ENCODE measurements around the gene SPATS1. TPM values are rescaled to one million over a fixed set of nuclear protein-coding genes. Genes with fewer than 3 reads are reported as not detected.

The SPATS1 gene
- total RNA-seq, 4 donors from 2014 or later, result not detected

DNA sequence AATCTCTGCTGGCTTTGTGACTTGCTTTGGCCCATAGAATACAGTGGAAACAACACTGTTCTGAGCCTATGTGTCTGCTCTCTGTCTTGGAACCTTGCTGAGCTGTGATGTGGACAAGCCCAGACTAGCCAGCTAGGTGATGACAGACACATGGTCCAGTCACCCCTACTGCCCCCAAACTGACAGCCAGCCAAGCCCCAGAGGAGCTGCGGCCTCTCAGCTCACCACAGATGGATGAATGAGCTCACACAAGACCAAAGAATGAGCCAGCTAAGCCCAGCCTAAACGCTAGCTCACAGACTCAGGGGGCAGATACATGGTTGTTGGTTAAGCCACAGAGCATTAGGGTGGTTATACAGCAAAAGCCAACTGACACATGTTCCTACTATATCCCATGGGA lies 33.4 kb upstream of the SPATS1 start:
- Histone ChIP-seq H3K9me3 (no peaks in the 10 kb centered on the region), H3K27me3 (no peaks in the 10 kb centered on the region), H3K27ac (no peak overlapping the region), H3K4me3 (no peak overlapping the region), H3K36me3 (peaks cover 2 to 62% of the 10 kb centered on the region in 2 donors), H3K4me1 (peaks cover 5 to 14% of the 10 kb centered on the region in 2 donors)
- no peak for DNase-seq
- in situ Hi-C loops (cut with MboI; ENCODE audit: low sequenced_read_pairs in 4 of 4) (no loop called here), intact Hi-C loops (cut with DNase I; ENCODE audit: low total_unique reads) (no loop called here)
- TF ChIP-seq, protein P1, sequence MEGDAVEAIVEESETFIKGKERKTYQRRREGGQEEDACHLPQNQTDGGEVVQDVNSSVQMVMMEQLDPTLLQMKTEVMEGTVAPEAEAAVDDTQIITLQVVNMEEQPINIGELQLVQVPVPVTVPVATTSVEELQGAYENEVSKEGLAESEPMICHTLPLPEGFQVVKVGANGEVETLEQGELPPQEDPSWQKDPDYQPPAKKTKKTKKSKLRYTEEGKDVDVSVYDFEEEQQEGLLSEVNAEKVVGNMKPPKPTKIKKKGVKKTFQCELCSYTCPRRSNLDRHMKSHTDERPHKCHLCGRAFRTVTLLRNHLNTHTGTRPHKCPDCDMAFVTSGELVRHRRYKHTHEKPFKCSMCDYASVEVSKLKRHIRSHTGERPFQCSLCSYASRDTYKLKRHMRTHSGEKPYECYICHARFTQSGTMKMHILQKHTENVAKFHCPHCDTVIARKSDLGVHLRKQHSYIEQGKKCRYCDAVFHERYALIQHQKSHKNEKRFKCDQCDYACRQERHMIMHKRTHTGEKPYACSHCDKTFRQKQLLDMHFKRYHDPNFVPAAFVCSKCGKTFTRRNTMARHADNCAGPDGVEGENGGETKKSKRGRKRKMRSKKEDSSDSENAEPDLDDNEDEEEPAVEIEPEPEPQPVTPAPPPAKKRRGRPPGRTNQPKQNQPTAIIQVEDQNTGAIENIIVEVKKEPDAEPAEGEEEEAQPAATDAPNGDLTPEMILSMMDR (IDR thresholded peaks at IDR 0.05 in 4 of 5, conservative IDR thresholded peaks at IDR 0.05 in 1 of 5), result no peak
- no peak for TF ChIP-seq POLR2A (IDR thresholded peaks at IDR 0.05)
- no peak for ATAC-seq

DNA sequence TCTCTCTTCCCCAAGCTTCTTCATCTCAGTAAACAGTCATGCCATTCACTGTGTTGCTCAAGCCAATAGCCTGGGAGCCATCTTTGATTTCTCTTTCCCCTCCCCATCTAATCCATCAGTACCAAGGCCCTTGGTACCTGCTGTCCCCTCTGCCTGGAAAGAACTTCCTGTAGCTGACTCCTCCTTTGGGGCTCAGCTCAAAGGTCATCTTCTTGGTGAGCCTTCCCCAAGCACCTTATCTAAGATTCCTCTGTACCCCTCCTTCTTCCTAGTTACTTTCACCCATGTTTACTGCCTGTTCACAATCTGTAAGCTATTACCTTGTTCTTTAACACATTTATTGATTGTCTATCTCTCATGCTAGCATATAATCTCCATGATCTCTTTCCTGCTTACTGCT lies 32.8 kb upstream of the SPATS1 start:
- peaks cover 2 to 58% of the 10 kb centered on the region in 2 donors for H3K36me3 ChIP-seq
- DNase-seq (no peak), ATAC-seq (no peak)
- no peak overlapping the region for H3K4me3 ChIP-seq
- H3K27ac ChIP-seq, result no peak overlapping the region
- peaks cover 5 to 14% of the 10 kb centered on the region in 2 donors for H3K4me1 ChIP-seq
- TF ChIP-seq, protein P1 (IDR thresholded peaks at IDR 0.05 in 4 of 5, conservative IDR thresholded peaks at IDR 0.05 in 1 of 5), result no peak
- no peak for TF ChIP-seq POLR2A (IDR thresholded peaks at IDR 0.05)
- H3K27me3 ChIP-seq, result no peaks in the 10 kb centered on the region
- intact Hi-C loops (cut with DNase I; ENCODE audit: low total_unique reads), result no loop called here
- in situ Hi-C loops (cut with MboI; ENCODE audit: low sequenced_read_pairs in 4 of 4), result no loop called here
- H3K9me3 ChIP-seq, result no peaks in the 10 kb centered on the region

DNA sequence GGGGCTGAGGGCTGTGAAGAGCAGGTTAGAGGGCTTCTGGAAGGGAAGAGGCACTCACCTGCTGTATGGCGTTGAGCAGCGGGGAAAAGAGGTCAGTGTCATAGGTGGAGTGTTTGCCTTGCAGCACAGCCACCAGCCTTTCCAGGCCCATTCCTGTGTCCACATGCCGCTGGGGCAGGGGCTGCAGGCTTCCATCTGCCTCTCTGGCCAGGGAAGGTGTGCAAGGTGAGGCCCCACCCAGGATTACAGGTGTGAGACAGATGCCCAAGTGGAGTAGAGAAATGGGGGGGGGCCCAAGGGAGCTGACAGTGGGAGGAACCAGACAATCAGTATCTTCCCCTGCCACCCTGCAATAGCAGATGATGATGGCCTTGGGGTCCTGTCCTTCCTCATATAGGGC lies 32.2 kb upstream of the SPATS1 start:
- ATAC-seq, result no peak
- Histone ChIP-seq H3K4me3 (no peak overlapping the region), H3K4me1 (peaks cover 5 to 14% of the 10 kb centered on the region in 2 donors), H3K9me3 (no peaks in the 10 kb centered on the region), H3K27me3 (no peaks in the 10 kb centered on the region), H3K27ac (no peak overlapping the region), H3K36me3 (peaks cover 2 to 52% of the 10 kb centered on the region in 2 donors)
- no peak for DNase-seq
- in situ Hi-C loops (cut with MboI; ENCODE audit: low sequenced_read_pairs in 4 of 4) (no loop called here), intact Hi-C loops (cut with DNase I; ENCODE audit: low total_unique reads) (no loop called here)
- TF ChIP-seq, protein P1 (IDR thresholded peaks at IDR 0.05 in 4 of 5, conservative IDR thresholded peaks at IDR 0.05 in 1 of 5), result no peak
- no peak for TF ChIP-seq POLR2A (IDR thresholded peaks at IDR 0.05)

DNA sequence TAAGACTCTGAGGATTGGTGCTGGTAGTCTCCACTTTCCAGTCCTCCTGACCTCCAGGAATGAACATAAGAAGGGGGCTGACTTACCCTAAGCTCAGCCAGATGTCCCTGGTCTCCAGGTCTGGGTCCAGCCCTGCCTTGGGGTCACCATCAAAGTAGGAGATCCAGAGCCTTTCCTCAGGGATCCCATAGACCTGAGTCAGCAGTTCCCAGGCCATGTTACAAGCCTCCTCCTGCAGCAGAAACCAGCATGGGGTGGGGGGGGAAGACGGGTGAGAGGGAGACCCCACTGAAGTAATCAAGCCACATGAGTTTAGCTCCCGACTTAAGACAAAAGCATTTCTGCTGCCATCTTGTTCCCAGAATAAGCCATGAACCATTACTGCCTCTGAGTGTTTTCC lies 31.1 kb upstream of the SPATS1 start:
- no peak overlapping the region for H3K27ac ChIP-seq
- TF ChIP-seq POLR2A (IDR thresholded peaks at IDR 0.05), result no peak
- TF ChIP-seq, protein P1 (IDR thresholded peaks at IDR 0.05 in 4 of 5, conservative IDR thresholded peaks at IDR 0.05 in 1 of 5), result no peak
- DNase-seq (no peak), ATAC-seq (no peak)
- intact Hi-C loops (cut with DNase I; ENCODE audit: low total_unique reads) (no loop called here), in situ Hi-C loops (cut with MboI; ENCODE audit: low sequenced_read_pairs in 4 of 4) (no loop called here)
- peaks cover 2 to 42% of the 10 kb centered on the region in 2 donors for H3K36me3 ChIP-seq
- no peaks in the 10 kb centered on the region for H3K27me3 ChIP-seq
- peaks cover 5 to 14% of the 10 kb centered on the region in 2 donors for H3K4me1 ChIP-seq
- H3K4me3 ChIP-seq, result no peak overlapping the region
- no peaks in the 10 kb centered on the region for H3K9me3 ChIP-seq

DNA sequence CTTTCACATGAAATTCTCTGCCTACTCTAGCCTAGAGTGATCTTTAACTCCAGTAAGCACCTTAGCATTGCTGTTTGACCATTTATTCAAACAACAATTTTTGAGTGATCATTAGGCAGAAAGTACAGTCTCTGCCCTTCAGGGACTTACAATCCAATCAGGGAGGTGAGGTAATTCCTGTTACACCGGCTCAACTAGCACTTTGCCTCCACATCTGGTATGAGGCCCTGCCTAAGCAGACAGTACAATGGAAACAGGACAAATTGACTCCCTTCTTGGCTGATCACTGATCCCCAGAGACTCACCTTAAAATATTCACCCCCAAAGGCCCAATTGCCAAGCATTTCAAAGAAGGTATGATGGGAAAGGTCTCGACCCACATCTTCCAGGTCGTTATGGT lies 30.7 kb upstream of the SPATS1 start:
- no peak for ATAC-seq
- intact Hi-C loops (cut with DNase I; ENCODE audit: low total_unique reads) (no loop called here), in situ Hi-C loops (cut with MboI; ENCODE audit: low sequenced_read_pairs in 4 of 4) (no loop called here)
- Histone ChIP-seq H3K27me3 (no peaks in the 10 kb centered on the region), H3K27ac (no peak overlapping the region), H3K36me3 (peaks cover 2 to 37% of the 10 kb centered on the region in 2 donors), H3K9me3 (no peaks in the 10 kb centered on the region), H3K4me1 (peaks cover 5 to 14% of the 10 kb centered on the region in 2 donors), H3K4me3 (no peak overlapping the region)
- no peak for DNase-seq
- no peak for TF ChIP-seq POLR2A (IDR thresholded peaks at IDR 0.05)
- TF ChIP-seq, protein P1 (IDR thresholded peaks at IDR 0.05 in 4 of 5, conservative IDR thresholded peaks at IDR 0.05 in 1 of 5), result no peak

Measured in gastrocnemius medialis (tissue), 4 donors.